ENCODE measurements around the gene HOXA2.

HOXA2 gene

DNA sequence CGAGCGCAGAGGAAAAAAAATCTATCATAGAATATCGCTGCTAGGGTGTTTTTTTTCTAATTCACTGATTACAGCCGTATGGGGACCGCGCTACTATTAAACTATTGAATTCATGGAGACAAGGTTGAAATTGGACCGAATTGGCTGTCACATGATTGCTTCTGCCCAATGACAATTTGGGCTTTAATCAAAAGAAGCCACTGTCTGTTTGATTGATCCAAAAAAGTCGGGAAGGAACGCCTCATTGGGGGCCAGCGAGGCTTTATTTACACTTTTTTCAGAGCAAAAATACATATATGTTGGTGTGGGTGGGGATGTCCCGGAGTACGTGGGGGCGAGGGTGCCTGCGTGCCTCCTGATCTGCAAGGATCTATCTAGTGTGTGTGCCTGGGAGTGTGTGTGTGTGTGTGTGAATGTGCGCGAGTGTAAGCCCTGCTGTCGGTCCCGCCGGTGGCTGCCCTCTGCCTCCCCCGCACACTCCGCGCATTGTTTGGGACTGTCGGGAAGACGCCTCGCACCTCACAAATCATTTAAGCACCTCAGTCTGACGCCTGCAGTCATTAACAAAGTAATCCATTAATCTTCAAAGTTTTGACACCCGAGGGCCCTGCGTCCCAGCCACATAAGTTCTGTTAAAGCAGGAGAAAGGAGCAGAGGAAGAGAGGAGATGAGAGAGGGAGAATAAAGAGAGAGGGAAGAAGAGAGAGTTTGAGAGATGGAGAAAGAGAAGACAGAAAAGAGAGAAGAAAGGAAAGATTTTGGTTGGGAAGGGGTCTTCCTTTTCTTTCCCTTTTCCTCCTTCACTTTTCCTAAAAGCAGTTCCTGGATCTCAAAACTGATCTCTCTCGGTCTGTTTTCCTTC is at the start of gene HOXA2:
Gene HOXA2 (minus strand): TSS at position 103 of the 862 bp plus-strand sequence. CDS start 183 bp downstream, outside the sequence.
- no peak for DNase-seq (ENCODE audit: low read depth in 3 of 3)

DNA sequence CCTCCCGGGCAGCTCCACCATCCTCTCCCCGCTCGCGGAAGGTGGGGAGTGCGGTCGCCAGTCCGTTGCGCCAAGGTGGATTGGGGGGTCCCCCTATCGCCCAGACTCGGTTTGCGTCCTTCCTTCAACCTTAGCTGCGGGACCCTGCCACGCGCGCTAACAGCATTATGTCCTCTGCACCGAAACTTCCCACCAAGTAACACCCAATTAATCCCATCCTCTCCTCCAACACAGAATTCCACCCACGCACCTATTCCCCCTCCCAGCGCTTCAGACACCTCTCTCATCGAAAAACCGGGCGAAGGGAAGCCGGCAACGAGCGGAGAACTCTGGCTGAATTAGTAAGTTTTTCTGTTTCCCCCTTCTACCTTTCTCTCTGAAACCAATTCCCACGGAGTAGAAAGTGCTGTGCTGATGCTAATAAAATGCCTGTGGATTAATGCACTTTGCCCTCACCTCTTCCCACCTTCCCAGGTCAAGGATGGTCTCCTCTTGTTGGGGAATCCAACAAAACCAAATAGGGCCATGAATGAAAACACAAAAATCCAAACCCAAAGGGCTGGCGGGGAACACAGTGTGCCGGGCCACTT is 49.0 kb upstream of the HOXA2 start:
- DNase-seq (ENCODE audit: low read depth in 3 of 3) = no peak

DNA sequence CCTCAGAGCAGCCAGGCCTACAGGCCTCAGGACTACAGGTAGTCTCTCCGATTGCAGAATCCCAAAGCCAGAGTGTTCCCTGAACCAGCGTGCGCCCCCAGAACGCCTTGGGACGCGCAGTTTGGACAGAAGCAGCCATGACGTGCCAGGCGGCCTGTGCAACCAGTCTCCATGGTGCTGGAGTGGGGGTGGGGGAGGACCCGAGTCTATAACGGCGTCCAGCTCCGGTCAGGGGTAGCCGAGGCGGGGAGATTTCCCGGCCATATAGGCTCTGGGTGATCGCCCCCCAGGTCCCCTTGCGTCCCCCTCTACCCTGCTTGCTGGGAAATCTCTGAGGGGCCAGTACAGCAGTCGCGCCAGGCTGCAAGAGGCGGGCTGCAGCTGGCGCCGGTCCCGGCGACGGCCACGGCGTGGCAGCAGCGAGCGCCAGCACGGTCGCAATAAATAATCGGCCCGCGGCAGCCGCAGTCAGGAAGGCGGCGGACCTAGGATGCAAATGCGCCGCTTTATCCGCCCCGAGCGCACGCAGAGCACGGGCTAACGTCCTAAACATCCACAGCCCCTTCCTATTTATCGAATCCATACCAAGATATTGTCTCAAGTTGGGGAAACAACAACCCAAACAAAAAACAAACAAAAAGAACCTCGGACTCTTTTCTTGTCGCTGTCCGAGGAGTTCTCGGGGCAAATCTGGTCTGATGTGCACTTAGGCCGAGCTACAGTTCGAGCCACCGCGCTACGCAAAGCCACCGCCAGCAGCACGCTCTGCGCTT is 48.3 kb upstream of the HOXA2 start:
- DNase-seq (ENCODE audit: low read depth in 3 of 3) = peak in 2 of 3 experiments; percentile 31 to 39

- DNase-seq (ENCODE audit: low read depth in 3 of 3) = no peak
These were observed 47.5 kb upstream of the HOXA2 start for GRCh38 chr7:27149842-27150567.

DNA sequence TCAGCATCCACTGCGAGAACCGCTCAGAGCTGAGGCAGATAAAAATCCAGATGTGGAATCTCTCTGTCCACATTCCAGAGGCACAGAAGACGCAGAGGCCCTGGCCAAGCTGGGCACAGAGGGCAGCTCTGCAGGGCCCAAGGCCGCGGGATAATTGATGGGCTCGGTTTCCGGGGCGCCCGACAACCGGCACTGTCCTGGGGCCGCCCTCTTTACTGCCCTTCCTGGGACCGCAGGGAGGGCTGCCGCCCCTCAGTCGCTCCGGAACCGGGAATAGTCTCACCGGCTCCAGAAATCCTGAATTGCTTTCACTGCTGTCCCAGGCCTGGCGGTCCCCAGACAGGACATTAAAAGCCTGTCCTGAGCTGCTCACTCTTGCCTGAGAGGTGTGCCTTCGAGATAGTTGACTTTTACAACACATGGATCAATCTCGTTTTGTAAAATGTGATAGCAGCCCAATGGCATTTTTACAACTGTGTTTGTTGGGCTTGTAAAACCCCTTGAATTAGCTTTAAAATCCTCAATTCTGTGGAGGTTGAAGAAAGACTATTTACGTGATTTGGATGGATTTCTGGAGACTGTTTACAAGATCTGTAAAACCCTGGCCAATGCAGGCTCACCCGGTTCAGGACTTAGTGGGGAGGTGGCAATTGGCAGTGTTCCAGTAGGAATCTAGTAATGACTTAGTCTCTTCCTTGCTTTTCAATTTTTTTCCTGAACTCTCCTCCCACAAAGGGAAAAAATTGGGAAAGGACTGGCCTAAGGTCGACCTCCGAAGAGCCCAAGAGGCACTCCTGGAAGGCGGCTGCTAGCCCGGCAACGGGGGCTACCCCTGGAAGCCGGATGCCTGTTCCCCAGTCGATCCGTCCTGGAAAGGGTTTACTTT is 46.5 kb upstream of the HOXA2 start:
- no peak for DNase-seq (ENCODE audit: low read depth in 3 of 3)

GRCh38 chr7:27148031-27148755 is 45.7 kb upstream of the HOXA2 start:
- no peak for DNase-seq (ENCODE audit: low read depth in 3 of 3)

DNA sequence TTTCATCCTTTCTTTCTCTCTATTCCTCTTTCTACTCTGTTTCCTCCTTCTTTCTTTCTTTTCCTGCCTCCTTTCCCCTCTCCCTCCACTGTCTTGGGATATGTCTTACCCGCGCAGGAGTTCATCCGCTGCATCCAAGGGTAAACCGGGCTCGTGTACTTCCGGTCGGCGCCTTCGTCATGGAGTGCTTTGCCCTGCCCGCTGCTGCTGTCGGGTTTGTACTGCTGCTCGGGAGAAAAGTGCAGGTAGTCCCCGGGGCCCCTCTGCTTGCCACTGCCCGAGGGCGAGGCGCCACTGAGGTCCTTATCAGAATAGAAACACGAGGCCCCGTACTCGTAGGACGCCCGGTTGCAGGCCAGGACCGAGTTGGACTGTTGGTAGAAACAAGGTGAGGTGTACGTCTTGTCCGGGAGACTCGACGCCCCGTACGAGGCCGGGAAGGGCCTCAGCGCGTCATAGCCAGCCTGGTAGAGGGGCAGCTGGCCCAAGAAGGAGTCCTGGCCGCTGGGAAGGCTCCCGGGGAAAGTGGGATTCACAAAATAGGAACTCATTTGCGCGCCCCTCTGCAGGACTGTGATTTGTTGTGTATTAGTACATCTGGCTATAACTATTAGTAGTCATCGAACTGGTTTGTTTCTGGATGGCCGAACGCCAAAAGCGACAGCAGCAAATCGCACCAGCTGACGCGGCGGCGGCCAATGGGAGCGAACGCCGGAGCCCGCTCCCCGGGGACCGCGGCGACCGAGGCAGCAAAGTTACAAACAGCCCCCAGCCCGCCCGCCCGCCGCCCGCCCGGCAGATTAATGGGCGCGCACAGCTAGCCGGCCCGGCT is 44.9 kb upstream of the HOXA2 start, which contains the start of gene HOXA6:
Gene HOXA6 (minus strand): TSS at position 576 of the 832 bp plus-strand sequence. CDS start 25 bp downstream, at position 551.
- no peak for DNase-seq (ENCODE audit: low read depth in 3 of 3)

DNA sequence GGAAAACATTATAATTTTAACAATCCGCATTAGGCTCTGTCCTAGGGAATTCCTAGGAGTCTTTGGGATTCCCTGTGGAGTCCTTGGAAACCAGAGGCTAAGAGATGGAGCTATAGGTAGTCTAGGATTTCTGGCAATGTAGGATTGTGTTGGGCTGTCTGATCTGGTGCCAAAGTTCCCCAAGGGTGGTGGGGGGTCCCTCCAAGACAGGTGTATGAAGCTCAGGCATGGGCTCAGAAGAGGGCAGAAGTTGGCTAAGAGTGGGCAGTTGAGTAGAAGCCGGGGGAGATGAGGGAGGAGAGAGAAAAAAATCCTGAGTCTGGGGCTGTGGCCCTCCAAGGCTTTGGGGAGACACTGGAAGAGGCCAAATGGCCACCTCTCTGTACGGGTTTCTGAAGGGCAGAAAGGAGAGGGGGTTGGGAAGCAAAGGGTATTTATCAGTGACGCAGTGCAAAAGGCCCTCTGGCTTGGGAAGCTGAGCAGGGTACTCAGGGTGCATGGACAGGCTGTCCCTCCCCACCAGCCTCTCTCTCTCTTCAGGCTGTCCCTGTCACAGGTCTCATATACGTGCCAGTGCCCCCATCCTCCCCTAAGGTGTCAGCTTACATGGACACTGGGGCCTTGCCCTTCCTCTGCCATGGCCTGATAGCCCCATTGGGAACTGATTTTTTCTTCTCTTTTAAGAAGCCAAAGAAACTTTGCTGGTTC is 44.2 kb upstream of the HOXA2 start:
- no peak for DNase-seq (ENCODE audit: low read depth in 3 of 3)

DNA sequence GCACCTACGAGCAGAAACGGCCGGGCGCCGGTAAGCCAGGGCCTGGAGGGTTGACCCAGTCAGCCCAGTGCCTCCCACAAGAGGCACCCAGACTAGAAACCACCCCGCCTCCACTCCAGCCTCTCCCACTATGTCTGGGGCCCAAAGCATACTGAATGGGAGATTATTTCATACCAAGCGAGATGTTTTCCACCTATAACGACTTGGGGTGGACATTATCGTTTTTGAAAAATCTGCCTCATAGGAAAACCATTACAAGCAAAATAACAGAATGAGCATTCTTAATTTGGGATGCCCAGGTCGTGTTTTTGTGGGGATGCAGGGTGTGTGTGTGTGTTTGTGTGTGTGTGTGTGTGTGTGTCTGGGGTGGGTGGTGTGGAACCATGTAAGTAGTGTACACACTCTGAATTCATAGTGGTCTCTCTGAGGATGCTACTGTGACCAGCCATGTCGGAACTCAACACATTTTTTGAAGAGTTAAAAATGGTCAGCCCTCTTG is 43.5 kb upstream of the HOXA2 start:
- no peak for DNase-seq (ENCODE audit: low read depth in 3 of 3)

- no peak for DNase-seq (ENCODE audit: low read depth in 3 of 3)
These were observed 42.9 kb upstream of the HOXA2 start for GRCh38 chr7:27145165-27145913.

GRCh38 chr7:27144781-27145164 is 42.3 kb upstream of the HOXA2 start:
- no peak for DNase-seq (ENCODE audit: low read depth in 3 of 3)

DNA sequence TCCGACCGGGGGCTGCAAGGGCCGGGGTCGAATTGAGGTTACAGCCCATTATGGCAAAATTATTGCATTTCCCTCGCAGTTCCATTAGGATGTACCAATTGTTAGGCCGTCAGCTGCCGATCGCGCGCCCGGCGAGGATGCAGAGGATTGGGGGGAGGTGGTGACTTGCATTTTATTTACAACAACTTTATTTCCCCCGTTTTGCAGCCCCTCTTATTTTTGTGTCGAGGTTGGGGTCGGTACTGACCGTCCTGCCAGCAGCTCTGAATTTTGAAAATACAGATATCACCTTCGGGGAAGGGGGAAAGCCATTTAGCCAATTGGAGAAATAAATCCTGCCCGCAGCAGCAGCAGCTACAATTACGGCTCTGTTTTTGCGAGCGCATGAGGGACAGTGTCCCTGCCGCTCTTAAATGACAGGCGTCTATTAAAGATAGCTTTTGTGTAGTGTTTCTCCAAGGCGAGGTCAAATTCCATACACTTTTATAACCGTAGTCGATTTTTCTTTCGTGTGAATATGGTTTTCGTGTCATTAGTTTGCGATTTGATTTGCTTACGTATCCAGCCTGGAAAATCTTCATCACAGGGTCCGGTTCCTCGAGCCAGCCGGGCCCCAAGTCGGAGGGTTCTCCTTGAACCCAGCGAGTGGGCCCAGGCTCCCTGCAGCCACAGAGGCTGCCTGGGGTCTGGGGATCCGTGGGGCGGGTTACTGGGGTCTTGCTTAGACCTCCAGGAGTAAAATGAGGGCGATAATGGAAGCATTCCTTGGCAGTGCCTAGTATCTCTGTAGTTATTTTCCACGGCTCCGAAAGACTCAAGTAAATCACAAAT is 41.7 kb upstream of the HOXA2 start:
- no peak for DNase-seq (ENCODE audit: low read depth in 3 of 3)

DNA sequence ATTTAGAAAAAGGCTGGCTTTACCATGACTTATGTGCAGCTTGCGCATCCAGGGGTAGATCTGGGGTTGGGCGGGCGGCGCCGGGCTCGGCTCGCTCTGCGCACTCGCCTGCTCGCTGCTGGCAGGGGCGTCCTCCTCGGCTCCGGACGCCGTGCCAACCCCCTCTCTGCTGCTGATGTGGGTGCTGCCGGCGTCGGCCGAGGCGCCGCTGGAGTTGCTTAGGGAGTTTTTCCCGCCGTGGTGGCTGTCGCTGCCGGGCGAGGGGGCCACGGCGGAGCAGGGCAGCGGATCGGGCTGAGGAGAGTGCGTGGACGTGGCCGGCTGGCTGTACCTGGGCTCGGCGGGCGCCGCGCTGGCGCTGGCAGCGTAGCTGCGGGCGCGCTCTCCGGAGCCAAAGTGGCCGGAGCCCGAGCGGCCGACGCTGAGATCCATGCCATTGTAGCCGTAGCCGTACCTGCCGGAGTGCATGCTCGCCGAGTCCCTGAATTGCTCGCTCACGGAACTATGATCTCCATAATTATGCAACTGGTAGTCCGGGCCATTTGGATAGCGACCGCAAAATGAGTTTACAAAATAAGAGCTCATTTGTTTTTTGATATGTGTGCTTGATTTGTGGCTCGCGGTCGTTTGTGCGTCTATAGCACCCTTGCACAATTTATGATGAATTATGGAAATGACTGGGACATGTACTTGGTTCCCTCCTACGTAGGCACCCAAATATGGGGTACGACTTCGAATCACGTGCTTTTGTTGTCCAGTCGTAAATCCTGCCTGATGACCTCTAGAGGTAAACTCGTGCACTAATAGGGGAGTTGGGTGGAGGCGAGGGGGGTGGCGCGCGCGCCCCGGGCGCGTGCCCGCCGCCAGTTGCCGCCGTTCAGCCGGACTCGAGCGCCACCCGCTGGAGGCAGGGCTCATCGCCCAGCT is 40.8 kb upstream of the HOXA2 start, which contains the start of gene HOXA5:
Gene HOXA5 (minus strand): TSS at position 659 of the 927 bp plus-strand sequence. CDS start 74 bp downstream, at position 585.
- DNase-seq (ENCODE audit: low read depth in 3 of 3) = no peak

DNA sequence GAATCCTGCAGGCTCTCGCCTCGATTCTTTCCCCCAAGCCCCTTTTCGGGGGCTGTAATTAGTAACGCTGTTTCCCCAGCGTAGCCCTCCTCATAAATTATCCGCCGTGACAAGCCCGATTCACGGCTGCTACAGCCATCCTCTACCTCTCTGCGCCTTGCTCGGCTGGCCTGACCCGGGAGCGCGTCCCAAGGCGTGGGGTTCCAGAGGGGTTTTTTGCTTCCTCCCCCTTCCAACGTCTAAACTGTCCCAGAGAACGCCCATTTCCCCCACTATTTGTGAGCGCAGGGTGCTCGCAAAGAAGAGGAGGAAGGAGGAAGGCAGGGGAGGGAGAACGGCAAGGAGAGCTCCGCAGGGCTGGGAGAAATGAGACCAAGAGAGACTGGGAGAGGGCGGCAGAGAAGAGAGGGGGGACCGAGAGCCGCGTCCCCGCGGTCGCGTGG is 40.1 kb upstream of the HOXA2 start:
- DNase-seq (ENCODE audit: low read depth in 3 of 3) = no peak

DNA sequence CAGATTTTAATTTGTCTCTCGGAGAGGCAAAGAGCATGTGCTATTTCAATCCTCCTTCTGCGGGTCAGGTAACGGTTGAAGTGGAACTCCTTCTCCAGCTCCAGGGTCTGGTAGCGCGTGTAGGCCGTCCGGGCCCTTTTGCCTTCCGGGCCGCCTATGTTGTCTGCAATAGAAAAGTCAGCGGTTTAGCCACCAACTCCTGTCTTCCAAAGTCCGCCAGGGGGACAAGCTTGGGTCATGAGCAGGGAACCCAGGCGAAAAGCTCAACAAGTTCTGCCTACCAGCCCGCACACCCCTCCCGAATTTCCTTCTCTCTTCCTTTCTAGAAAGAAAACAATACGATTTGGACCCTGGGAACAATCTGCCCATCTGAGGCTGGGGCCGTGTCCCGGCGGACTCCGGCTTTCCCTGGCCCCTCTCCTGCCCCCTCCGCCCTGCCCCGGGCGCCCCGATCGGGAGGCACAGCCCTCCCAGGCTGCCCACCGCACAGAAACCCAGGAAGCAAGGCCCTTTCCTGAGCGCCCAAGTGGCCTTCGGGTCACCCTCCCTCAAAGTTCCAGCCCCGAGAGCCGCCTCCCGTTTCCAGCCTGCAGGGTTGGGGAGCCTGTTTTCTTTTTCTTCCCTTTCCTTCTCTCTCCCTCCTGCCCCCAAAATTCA is 39.6 kb upstream of the HOXA2 start:
- no peak for DNase-seq (ENCODE audit: low read depth in 3 of 3)
